SHP77 treated with DMSO at 0.1 percent for 48 hours (cell line): ENCODE results near the gene DDX49.
"Not testable (repeated sequence)": the region's sequence is repeated elsewhere in the genome, so short reads cannot be mapped to it uniquely, and the experiment has no call there.

Experiments
- DNase-seq: peaks from one replicate; lab custom pipeline; 2025; lab: John Stamatoyannopoulos, UW

DDX49 gene

GRCh38 chr19:18895824-18896341, 23.6 kb upstream of the DDX49 start, which contains the start of gene CERS1:
Gene CERS1, minus strand, starts transcription at chr19:18896158. Its CDS starts 86 bp downstream, at chr19:18896072.
- DNase-seq: no peak

GRCh38 chr19:18896421-18896841, 23.1 kb upstream of the DDX49 start:
- DNase-seq: no peak

- DNase-seq: no peak
Observed at GRCh38 chr19:18897094-18898029, 22.2 kb upstream of the DDX49 start.

- no peak for DNase-seq
Observed at GRCh38 chr19:18898081-18898606, 21.4 kb upstream of the DDX49 start.

GRCh38 chr19:18898607-18899408, 20.7 kb upstream of the DDX49 start:
- no peak for DNase-seq

- no peak for DNase-seq
Observed at GRCh38 chr19:18899624-18900560, 19.6 kb upstream of the DDX49 start.

- no peak for DNase-seq
Observed at GRCh38 chr19:18900700-18901481, 18.6 kb upstream of the DDX49 start.

- DNase-seq: no peak
Observed at GRCh38 chr19:18901491-18901890, 18.0 kb upstream of the DDX49 start.

- DNase-seq: not testable (repeated sequence)
Observed at GRCh38 chr19:18902519-18902918, 17.0 kb upstream of the DDX49 start.

GRCh38 chr19:18903156-18904037, 16.1 kb upstream of the DDX49 start:
- DNase-seq: no peak

- DNase-seq: no peak
Observed at GRCh38 chr19:18904334-18905057, 15.0 kb upstream of the DDX49 start.

GRCh38 chr19:18905058-18905456, 14.5 kb upstream of the DDX49 start:
- DNase-seq: no peak

GRCh38 chr19:18905513-18906236, 13.8 kb upstream of the DDX49 start:
- no peak for DNase-seq

- no peak for DNase-seq
Observed at GRCh38 chr19:18906605-18907519, 12.7 kb upstream of the DDX49 start.

- no peak for DNase-seq
Observed at GRCh38 chr19:18908917-18909619, 10.4 kb upstream of the DDX49 start.

GRCh38 chr19:18910010-18910409, 9.5 kb upstream of the DDX49 start:
- DNase-seq: no peak
